Measurements from ENCODE around the gene RARB.

Gene RARB

DNA sequence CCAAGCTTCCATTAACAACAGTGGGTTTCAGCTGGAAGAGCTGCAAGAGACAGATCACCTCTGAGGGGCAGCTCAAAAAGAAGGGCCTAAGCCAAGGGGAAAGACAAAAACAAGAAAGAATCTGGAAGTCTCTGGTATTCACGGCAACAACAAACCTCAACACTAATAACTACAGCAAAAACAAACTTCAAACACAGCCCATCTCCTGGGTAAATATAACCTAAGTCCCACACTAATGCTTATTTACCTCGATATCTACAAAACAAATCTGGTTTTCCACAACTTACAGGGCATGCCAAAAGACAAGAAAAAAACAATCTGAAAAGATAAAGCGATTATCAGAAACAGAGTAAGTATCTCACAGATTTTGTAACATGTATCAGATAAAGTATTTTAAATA is 207.0 kb downstream of the RARB start:
- TF ChIP-seq ZNF565 (CRISPR knock-in tag; conservative IDR thresholded peaks at IDR 0.05; ENCODE audit: low read depth): no peak
- no peak for TF ChIP-seq ZC3H10 (CRISPR knock-in tag; IDR thresholded peaks at IDR 0.05)
- TF ChIP-seq RARB (CRISPR knock-in tag; IDR thresholded peaks at IDR 0.05): no peak
- TF ChIP-seq SNAI2 (CRISPR knock-in tag; IDR thresholded peaks at IDR 0.05): no peak
- TF ChIP-seq, protein P1, sequence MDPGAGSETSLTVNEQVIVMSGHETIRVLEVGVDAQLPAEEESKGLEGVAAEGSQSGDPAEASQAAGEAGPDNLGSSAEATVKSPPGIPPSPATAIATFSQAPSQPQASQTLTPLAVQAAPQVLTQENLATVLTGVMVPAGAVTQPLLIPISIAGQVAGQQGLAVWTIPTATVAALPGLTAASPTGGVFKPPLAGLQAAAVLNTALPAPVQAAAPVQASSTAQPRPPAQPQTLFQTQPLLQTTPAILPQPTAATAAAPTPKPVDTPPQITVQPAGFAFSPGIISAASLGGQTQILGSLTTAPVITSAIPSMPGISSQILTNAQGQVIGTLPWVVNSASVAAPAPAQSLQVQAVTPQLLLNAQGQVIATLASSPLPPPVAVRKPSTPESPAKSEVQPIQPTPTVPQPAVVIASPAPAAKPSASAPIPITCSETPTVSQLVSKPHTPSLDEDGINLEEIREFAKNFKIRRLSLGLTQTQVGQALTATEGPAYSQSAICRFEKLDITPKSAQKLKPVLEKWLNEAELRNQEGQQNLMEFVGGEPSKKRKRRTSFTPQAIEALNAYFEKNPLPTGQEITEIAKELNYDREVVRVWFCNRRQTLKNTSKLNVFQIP (CRISPR knock-in tag; IDR thresholded peaks at IDR 0.05; ENCODE audit: borderline replicate concordance, low read depth): no peak
- TF ChIP-seq, protein P2, sequence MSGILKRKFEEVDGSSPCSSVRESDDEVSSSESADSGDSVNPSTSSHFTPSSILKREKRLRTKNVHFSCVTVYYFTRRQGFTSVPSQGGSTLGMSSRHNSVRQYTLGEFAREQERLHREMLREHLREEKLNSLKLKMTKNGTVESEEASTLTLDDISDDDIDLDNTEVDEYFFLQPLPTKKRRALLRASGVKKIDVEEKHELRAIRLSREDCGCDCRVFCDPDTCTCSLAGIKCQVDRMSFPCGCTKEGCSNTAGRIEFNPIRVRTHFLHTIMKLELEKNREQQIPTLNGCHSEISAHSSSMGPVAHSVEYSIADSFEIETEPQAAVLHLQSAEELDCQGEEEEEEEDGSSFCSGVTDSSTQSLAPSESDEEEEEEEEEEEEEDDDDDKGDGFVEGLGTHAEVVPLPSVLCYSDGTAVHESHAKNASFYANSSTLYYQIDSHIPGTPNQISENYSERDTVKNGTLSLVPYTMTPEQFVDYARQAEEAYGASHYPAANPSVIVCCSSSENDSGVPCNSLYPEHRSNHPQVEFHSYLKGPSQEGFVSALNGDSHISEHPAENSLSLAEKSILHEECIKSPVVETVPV (CRISPR knock-in tag; IDR thresholded peaks at IDR 0.05): no peak
- TF ChIP-seq ZNF8 (CRISPR knock-in tag; IDR thresholded peaks at IDR 0.05): no peak
- no peak for TF ChIP-seq ZFP3 (CRISPR knock-in tag; IDR thresholded peaks at IDR 0.05)
- TF ChIP-seq ARNTL (CRISPR knock-in tag; IDR thresholded peaks at IDR 0.05; ENCODE audit: borderline replicate concordance, low read depth): no peak
- no peak for TF ChIP-seq GLIS3 (CRISPR knock-in tag; IDR thresholded peaks at IDR 0.05)
- no peak for TF ChIP-seq BACH2 (CRISPR knock-in tag; IDR thresholded peaks at IDR 0.05; ENCODE audit: borderline replicate concordance)
- TF ChIP-seq ISL1 (CRISPR knock-in tag; IDR thresholded peaks at IDR 0.05): no peak
- TF ChIP-seq TOX (CRISPR knock-in tag; IDR thresholded peaks at IDR 0.05; ENCODE audit: borderline replicate concordance): no peak
- no peak for ATAC-seq

Data from SK-N-SH treated with all-trans-retinoic acid at 6 μM for 48 hours (cell line).